GM18520 (cell line): ENCODE measurements around the gene ZDHHC11.

ENCODE experiments used
- ATAC-seq: cut with Tn5 transposase; IDR thresholded peaks from one replicate; pipeline ENCODE4 v1.9.1; 2021; ENCODE audit not compliant: unreplicated experiment

Gene ZDHHC11, protein sequence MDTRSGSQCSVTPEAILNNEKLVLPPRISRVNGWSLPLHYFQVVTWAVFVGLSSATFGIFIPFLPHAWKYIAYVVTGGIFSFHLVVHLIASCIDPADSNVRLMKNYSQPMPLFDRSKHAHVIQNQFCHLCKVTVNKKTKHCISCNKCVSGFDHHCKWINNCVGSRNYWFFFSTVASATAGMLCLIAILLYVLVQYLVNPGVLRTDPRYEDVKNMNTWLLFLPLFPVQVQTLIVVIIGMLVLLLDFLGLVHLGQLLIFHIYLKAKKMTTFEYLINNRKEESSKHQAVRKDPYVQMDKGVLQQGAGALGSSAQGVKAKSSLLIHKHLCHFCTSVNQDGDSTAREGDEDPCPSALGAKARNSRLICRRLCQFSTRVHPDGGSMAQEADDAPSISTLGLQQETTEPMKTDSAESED

DNA sequence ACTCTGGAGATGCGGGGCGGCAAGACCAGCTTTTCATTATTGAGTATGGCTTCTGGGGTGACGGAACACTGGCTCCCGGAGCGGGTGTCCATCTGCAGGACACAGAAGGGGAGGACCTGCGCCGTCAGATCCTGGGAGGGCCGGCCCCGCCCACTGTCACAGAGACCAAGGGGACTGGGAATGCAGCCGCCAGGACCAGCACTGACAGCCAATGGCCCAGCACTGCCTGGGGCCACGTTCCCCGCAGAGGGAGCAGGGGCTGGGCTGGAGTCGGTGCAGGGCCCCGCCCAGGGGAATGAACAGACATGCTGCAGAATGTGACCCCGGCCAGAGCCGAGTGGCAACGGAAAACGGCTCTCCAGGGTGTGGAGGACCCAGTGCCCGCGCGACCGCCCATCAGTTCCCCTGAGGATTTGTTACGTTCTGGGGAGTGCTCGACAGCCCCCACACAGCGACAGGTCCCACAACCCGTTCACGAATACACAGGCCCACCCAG is at the start of gene ZDHHC11:
ZDHHC11 (minus strand) TSS at position 476 of the 496 bp plus-strand sequence; CDS start at position 92, 384 bp downstream.
- no peak for ATAC-seq

- no peak for ATAC-seq
Measured at GRCh38 chr5:893711-894110, 42.9 kb upstream of the ZDHHC11 start.

- ATAC-seq, result no peak
Measured at GRCh38 chr5:893137-893506, 42.3 kb upstream of the ZDHHC11 start.

- peak; percentile 98 for ATAC-seq
Measured at GRCh38 chr5:892394-893136, 41.8 kb upstream of the ZDHHC11 start, which contains the start of the genes BRD9 and TRIP13. Gene BRD9, minus strand, starts transcription at chr5:892801. Its CDS starts 144 bp downstream, at chr5:892657. Gene TRIP13, plus strand, starts transcription at chr5:892884. Its CDS starts 115 bp downstream, at chr5:892999.

DNA sequence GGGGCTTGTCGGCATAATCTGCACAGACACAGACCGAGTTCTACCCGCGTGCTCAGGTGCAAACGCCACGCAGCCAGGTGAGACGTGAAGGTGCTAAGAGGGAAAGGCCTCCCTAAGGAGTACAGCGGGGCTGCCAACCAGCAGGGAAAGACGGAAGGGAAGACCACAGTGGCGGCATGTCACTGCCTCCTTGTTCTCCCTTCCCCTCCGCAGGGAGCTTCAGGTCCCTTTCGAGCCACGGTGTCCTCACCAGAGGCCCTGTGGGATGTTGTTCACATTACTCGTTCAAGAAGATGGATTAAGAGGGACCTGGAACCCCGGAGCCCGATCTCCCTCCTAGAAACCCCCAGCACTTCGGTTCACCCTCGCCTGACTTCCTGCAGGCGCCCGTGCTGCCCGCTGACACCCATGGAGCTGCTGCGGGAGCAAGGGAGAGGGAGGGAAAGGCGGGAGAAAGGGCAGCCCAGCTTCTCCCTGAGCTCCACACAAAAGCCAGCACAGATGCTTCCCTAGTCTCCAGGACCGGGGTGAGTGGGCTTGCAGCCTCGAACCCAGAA is 41.1 kb upstream of the ZDHHC11 start:
- ATAC-seq, result no peak

DNA sequence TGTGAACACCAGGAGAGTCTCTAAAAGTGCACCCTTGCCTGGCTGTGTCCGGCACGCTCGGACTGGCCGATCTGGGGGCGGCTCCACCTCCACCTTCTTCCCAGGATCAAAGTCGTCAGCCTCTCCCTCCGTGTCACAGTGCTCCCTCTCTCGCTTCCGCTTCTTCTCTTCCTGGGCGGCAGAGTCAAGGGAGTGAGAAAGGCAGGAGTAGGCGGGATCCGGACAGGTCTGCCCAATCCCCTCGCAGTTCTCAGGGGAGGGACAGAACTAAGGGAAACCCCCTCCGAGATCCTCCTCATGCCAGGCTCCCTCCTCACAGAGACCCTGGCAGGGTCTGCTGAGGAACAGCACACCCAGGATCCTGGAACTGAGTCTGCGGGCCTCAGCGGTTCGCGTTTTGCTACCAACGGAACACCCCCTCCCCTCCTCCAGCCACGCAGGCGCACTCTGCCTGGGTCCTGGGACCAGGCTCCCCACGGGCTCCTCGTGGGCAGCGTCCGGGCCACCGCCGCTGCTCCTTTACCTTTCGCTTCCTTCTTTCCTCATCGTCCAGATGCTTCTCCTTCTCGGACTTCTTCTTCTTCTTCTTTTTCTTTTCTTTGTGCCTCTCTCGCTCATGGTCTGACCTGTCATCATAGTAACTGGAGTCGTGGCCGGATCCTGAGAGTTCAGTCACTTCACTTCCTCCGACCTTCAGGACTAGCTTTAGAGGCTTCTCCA is 40.5 kb upstream of the ZDHHC11 start:
- ATAC-seq, result no peak

DNA sequence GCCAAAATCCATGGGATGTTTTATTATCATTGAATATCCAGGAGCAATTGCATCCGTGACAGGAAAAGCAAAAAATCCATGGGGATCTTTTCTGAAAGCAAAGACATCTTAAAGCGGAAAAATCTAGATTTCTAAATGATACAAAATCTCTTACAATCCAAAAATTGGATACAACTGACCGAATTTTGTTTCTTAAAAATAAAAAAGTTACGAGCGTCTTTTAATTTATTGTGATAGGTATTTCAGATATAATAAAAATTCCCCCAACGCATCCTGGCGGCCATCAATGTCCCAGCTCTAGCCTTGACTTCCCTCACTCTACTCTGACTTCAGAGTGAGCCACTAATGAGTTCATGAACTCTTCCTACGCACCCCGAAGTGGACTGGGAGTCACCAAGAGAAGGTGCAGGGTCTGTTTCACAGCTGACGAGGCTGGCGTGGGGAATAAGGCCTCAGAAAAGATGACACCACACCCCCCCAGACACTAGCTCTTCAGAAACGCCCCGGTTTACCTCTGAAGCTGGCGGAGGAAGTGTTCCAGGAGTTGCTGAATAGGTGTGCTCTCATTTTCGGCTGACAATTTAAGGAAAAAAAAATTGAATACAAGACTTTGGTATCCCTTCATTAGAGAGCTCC is 38.4 kb upstream of the ZDHHC11 start:
- no peak for ATAC-seq

- no peak for ATAC-seq
Measured at GRCh38 chr5:888638-889035, 37.9 kb upstream of the ZDHHC11 start.

DNA sequence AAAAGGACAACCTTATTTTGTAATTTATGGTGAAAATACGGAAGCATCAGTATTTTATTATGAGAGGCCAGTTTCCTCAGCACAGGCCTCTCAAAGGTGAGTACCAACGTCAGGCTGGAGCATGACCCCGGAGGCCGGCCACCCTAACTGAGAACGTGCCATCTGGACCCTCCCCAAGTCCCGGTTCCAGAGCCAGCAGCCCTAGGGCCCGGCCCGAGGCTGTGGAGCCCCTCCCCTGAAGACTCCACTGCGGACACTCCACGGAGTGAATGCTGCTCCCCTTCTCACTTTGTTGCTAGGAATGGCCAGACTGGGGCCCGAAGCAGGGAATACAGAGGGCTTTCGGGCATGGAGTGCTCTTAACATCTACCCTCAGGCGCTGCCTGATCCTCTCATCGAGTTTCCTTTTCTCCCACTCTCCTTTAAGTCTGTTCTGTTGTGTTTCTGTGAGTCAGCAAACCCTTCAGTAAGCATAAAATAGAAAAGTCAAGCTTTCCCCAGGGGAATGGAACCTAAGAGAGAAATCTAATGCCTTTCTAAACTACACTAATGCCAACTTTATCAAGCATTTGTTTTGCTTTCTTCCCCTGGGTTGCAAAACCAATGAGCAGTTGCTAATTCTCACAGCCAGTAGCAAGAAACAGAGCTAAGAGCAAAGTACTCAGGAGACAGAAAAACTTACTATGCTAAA is 37.3 kb upstream of the ZDHHC11 start:
- no peak for ATAC-seq

DNA sequence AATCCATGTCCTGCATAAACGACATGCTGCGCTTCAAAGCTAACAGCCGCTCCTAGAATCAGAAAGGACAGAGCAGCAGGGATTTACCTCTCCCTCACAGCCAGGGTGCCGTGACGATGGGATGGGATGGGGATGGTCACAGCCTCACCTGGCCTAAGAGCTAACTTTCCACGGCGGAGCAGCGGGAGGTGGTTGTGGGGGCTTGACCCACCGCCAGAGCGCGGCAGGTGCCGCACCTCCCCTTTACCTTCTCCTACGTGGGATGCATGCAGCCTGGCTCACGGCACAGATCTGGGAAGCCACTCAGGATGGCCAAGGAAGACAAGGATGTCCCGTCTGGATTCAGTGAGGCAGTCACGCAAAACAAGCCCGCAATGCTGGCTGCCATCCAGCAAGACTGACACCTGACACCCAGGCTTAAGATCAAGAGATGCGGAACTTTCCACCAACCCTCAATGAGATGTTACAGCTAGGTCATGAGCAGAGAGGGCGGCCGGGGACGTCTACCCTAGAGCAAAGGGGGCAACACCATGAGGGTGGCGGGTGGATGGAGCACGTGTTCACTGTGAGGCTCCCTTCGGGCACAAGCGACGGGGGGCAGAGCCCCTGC is 36.0 kb upstream of the ZDHHC11 start:
- ATAC-seq, result no peak

- ATAC-seq, result no peak
Measured at GRCh38 chr5:886036-886435, 35.2 kb upstream of the ZDHHC11 start.

DNA sequence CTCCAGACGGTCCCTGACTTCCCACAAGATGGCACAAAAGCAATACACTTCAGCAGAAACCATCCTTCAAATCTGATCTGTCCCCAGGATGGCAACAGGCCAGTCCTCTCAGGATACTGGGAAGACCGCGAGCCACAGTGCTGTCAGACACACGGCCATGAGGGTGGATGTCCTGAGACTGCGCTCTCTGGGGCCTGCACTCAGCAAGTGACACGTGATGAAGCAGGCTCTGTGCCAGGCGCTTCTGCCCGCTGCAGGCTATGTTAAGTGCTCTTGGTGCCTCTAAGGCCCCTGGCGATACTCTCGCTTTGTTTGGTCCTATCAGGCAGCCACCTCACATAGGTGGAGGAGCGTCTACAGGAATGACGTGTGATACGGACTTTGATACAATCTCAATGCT is 34.7 kb upstream of the ZDHHC11 start:
- ATAC-seq, result no peak

GRCh38 chr5:885127-885442 is 34.3 kb upstream of the ZDHHC11 start:
- ATAC-seq, result no peak

DNA sequence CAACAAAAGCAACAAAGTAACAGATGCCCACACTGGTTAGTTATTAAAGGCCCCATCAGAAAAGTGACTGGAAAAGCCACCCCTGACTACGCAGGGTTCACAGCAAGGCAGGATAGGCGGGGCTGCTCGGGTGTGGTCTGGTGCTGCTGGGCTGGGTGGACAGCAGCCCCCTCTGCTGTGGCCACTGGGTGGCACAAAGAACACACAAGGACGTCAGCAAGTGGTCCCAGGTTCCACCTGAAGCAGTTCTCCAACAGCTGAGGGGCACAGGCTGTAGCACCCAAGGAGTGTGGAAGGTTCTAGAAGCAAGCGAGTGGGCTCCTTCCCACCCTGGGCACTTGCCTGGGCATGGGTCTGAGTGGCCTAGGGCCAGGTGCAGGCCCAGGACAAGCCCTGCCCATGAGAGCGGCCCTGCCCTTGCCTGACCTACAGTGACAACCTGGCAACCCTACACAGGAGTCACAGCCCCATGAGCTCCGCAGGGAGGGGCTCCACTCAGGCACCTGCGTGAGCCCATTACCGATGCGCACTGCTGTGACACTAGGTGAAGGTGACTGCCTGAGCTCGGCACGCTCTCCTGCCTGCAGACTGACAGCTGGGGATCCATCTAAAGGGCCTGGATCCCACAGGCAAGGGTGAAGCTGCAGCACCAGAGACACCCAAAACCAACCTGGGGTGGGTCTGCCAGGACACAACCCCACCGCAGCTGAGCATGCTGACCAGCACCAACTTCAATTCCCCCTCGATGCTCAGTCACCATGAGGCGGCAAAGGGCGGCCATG is 33.8 kb upstream of the ZDHHC11 start:
- no peak for ATAC-seq

DNA sequence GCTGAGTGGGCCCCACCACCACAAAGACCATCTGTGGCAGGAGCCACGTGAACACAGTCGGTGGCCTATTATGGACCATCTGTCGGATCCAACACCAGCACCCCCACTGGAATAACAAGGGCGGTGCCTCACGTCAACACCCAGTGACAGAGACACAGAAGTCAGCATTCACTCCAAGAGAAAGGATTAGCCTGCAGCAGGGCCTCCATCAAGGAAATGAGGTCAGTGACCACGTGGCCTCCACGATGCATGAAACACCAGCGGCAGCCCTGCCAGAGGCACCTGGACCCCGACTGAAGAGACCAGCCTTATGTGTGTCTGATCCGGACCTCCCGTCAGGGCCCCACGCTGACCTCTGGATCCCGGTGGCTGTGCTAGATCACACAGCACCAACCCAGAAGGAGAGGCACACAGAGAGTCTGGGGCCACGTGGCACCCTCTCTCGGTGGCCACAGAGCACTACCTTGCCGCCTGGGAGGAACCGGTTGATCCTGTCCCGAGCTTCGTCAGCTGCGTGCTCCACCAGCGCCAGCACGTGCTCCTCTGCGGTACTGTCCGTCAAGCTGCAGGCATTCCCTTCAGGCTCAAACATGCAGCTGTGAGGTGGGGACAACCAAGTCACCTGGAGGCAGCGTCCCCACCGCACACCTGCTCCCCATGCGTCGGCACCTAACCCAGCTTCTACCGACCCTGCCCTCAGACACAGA is 32.8 kb upstream of the ZDHHC11 start:
- ATAC-seq, result no peak

- ATAC-seq, result no peak
Measured at GRCh38 chr5:882253-883183, 31.7 kb upstream of the ZDHHC11 start.

DNA sequence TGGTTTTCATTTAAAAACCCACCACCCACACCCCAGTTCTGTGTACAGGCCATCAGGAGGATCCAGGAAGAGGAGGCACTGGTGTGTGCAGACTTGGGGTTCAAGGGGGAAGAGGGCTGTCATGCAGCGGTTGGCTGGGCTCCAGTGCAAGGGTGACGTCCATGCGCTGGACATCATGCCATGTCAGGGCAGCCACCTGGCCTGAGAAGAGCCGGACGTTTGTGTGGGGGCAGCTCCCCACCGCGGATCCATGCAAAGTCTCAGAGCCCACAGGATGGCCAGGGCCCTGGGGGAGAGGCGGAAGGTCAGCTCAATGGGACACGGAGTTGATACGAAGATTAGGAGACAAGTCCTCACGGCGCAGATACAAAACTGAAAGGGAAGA is 30.8 kb upstream of the ZDHHC11 start:
- no peak for ATAC-seq
